Astrocyte of the cerebellum (primary cell): ENCODE data around the gene ARRB1.

Experiments
- DNase-seq: peaks from one replicate; pipeline ENCODE4 v3.0.0-alpha.2; 2011; ENCODE audit warnings: low read depth
- H3K4me3 ChIP-seq: 2 replicates; pipeline ENCODE4 v1.5.1; 2011; ENCODE audit warnings: mild to moderate bottlenecking, low read depth, low read length, moderate library complexity
- CTCF ChIP-seq: IDR thresholded peaks from 2 replicates; pipeline ENCODE4 v1.5.1; 2012; ENCODE audit warnings: low read length, low read depth, moderate library complexity, mild to moderate bottlenecking; ENCODE audit errors: missing control alignments
- in situ Hi-C: cut with HindIII; loops from 2 replicates; pipeline ENCODE4 v1.10.0; 2017; ENCODE audit warnings: low sequenced_read_pairs

ARRB1 gene

GRCh38 chr11:75328426-75329277 lies 22.8 kb downstream of the ARRB1 start:
- in situ Hi-C loops = no loop called here
- DNase-seq = no peak
- no peak overlapping the region for H3K4me3 ChIP-seq
- peak; percentile 70 for TF ChIP-seq CTCF

GRCh38 chr11:75326439-75326810 lies 25.0 kb downstream of the ARRB1 start:
- no peak for DNase-seq
- no peak overlapping the region for H3K4me3 ChIP-seq
- in situ Hi-C loops = no loop called here
- TF ChIP-seq CTCF = no peak

- in situ Hi-C loops = no loop called here
- no peak overlapping the region for H3K4me3 ChIP-seq
- TF ChIP-seq CTCF = no peak
- peak; percentile 34 for DNase-seq
Observed at GRCh38 chr11:75325713-75326438, 25.6 kb downstream of the ARRB1 start.

GRCh38 chr11:75324740-75325139 lies 26.7 kb downstream of the ARRB1 start:
- in situ Hi-C loops = loop anchor here (5.0 kb wide), 1 partner anchor 38 kb away; no protein-coding TSS in a partner anchor
- TF ChIP-seq CTCF = no peak

GRCh38 chr11:75324189-75324588 lies 27.3 kb downstream of the ARRB1 start:
- no peak for DNase-seq
- in situ Hi-C loops = loop anchor here (5.0 kb wide), 1 partner anchor 38 kb away; no protein-coding TSS in a partner anchor
- TF ChIP-seq CTCF = no peak
- no peak overlapping the region for H3K4me3 ChIP-seq

More at GRCh38 chr11:75324740-75325139, 26.7 kb downstream of the ARRB1 start:
- H3K4me3 ChIP-seq = no peak overlapping the region
- DNase-seq = no peak

- no peak for DNase-seq
- no peak for TF ChIP-seq CTCF
- in situ Hi-C loops = loop anchor here (5.0 kb wide), 1 partner anchor 39 kb away; no protein-coding TSS in a partner anchor
- no peak overlapping the region for H3K4me3 ChIP-seq
Observed at GRCh38 chr11:75323609-75324008, 27.9 kb downstream of the ARRB1 start.
